Gastrocnemius medialis (tissue), 4 donors: ENCODE results near the gene SP9. TPM values are rescaled to one million over a fixed set of nuclear protein-coding genes. Genes with fewer than 3 reads are reported as not detected.

Source experiments
- total RNA-seq, 4 donors: library from RNA; depleted of rRNA; stranded (reverse); fragments of >200 nt; gene quantifications; one replicate each; pipeline versions ENCODE4 v1.1.0 to v1.2.3, GENCODE V29; 2016

SP9 gene
- total RNA-seq, 4 donors from 2014 or later = 0.10 TPM; not detected in 3

Other genes starting within 250 kb of the SP9 start
- gene OLA1, start 86.4 kb upstream of the SP9 start, total RNA-seq = 100 to 1,000 TPM in 2 of 4 donors, 10 to 100 TPM in 2; 75.4 to 111 (median 92.8) TPM
- 10 to 100 TPM; 13.9 to 24.2 (median 20.7) TPM for gene SCRN3, start 60.8 kb downstream of the SP9 start, total RNA-seq
- 10 to 100 TPM in 1 of 4 donors, 1 to 10 TPM in 3; 4.0 to 12.7 (median 7.3) TPM for gene GPR155, start 152.1 kb downstream of the SP9 start, total RNA-seq